Measurements from ENCODE around the gene DOK6.

Gene DOK6

GRCh38 chr18:69757733-69758132 is 357.0 kb downstream of the DOK6 start:
- DNase-seq: no peak

- no peak for DNase-seq
These were observed 357.8 kb downstream of the DOK6 start for GRCh38 chr18:69758458-69758857.

GRCh38 chr18:69759046-69759445 is 358.4 kb downstream of the DOK6 start:
- no peak for DNase-seq

- no peak for DNase-seq
These were observed 362.3 kb downstream of the DOK6 start for GRCh38 chr18:69763002-69763401.

GRCh38 chr18:69763821-69764220 is 363.1 kb downstream of the DOK6 start:
- DNase-seq: no peak

- DNase-seq: no peak
These were observed 369.6 kb downstream of the DOK6 start for GRCh38 chr18:69770238-69770637.

- DNase-seq: no peak
These were observed 374.1 kb downstream of the DOK6 start for GRCh38 chr18:69774831-69775230.

- no peak for DNase-seq
These were observed 376.6 kb downstream of the DOK6 start for GRCh38 chr18:69777248-69777647.

GRCh38 chr18:69778680-69779079 is 378.0 kb downstream of the DOK6 start:
- no peak for DNase-seq

- no peak for DNase-seq
These were observed 380.2 kb downstream of the DOK6 start for GRCh38 chr18:69780851-69781250.

GRCh38 chr18:69784815-69785214 is 384.1 kb downstream of the DOK6 start:
- no peak for DNase-seq

GRCh38 chr18:69785466-69785865 is 384.8 kb downstream of the DOK6 start:
- DNase-seq: no peak

GRCh38 chr18:69786427-69786826 is 385.7 kb downstream of the DOK6 start:
- DNase-seq: no peak

- no peak for DNase-seq
These were observed 387.3 kb downstream of the DOK6 start for GRCh38 chr18:69787825-69788547.

- DNase-seq: no peak
These were observed 389.1 kb downstream of the DOK6 start for GRCh38 chr18:69789794-69790193.

GRCh38 chr18:69790649-69791048 is 390.0 kb downstream of the DOK6 start:
- no peak for DNase-seq

- no peak for DNase-seq
These were observed 395.1 kb downstream of the DOK6 start for GRCh38 chr18:69795791-69796190.

GRCh38 chr18:69804776-69805501 is 404.3 kb downstream of the DOK6 start:
- no peak for DNase-seq

- no peak for DNase-seq
These were observed 407.7 kb downstream of the DOK6 start for GRCh38 chr18:69808399-69808798.

GRCh38 chr18:69813559-69813958 is 412.9 kb downstream of the DOK6 start:
- no peak for DNase-seq

GRCh38 chr18:69814861-69815385 is 414.2 kb downstream of the DOK6 start:
- DNase-seq: no peak

- DNase-seq: no peak
These were observed 416.8 kb downstream of the DOK6 start for GRCh38 chr18:69817335-69817940.

- no peak for DNase-seq
These were observed 418.8 kb downstream of the DOK6 start for GRCh38 chr18:69819460-69819859.

GRCh38 chr18:69820538-69820937 is 419.9 kb downstream of the DOK6 start:
- DNase-seq: no peak
